ENCODE measurements around the gene ISLR2. TPM values are rescaled to one million over a fixed set of nuclear protein-coding genes. Genes with fewer than 3 reads are reported as not detected.

The ISLR2 gene
- polyA plus RNA-seq, 1 donor (not counting 4 experiments of a cell fraction or from before 2014, with no cell fraction given) = not detected

DNA sequence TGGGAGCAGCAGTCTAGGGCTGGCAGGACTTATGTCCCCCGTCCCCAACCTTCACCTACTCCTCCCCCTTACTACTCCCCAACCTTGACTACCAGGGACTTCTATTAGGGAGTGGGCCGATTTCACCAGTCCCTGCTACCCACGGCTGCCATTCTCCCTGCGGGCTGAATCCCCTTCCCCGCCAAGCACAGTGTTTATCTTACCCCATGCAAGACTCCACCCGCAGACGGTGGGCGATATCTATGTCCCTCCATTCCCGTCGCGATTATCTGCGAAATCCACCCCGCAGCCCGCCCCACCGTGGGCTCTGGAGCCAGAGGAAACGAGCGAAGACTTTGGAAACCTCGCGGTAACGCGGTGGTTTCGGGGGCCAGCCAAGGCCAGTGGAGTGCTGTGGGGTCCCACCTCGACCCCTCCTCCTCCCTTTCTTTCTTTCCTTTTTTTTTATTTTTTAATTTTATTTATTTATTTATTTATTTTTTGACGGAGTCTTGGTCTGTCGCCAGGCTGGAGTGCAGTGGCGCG is 4.7 kb downstream of the ISLR2 start:
- H3K9me1 ChIP-seq (ENCODE audit: control insufficient read depth, extremely low read depth, insufficient read depth, low read length) = no peaks in the 10 kb centered on the region
- no peaks in the 10 kb centered on the region for H3K36me3 ChIP-seq (ENCODE audit: control insufficient read depth in 2 of 2, extremely low read depth in 1 of 2, insufficient read depth in 2 of 2, low read length in 2 of 2)
- no peak overlapping the region for H2AFZ ChIP-seq (ENCODE audit: control insufficient read depth, low read length)
- H3K27me3 ChIP-seq (ENCODE audit: control insufficient read depth, extremely low read depth, insufficient read depth, low read length) = peaks cover 88% of the 10 kb centered on the region
- DNase-seq (ENCODE audit: low read depth, low spot score) (no peak), FAIRE-seq (no peak)
- H3K27ac ChIP-seq (ENCODE audit: control insufficient read depth, insufficient read depth, low read length) = no peak overlapping the region
- TF ChIP-seq, protein P1, sequence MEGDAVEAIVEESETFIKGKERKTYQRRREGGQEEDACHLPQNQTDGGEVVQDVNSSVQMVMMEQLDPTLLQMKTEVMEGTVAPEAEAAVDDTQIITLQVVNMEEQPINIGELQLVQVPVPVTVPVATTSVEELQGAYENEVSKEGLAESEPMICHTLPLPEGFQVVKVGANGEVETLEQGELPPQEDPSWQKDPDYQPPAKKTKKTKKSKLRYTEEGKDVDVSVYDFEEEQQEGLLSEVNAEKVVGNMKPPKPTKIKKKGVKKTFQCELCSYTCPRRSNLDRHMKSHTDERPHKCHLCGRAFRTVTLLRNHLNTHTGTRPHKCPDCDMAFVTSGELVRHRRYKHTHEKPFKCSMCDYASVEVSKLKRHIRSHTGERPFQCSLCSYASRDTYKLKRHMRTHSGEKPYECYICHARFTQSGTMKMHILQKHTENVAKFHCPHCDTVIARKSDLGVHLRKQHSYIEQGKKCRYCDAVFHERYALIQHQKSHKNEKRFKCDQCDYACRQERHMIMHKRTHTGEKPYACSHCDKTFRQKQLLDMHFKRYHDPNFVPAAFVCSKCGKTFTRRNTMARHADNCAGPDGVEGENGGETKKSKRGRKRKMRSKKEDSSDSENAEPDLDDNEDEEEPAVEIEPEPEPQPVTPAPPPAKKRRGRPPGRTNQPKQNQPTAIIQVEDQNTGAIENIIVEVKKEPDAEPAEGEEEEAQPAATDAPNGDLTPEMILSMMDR (optimal IDR thresholded peaks at IDR 0.05 in 1 of 3, IDR thresholded peaks at IDR 0.05 in 1 of 3, conservative IDR thresholded peaks at IDR 0.05 in 1 of 3; ENCODE audit: extremely low read depth in 1 of 3, insufficient read depth in 2 of 3, low read length in 3 of 3) = no peak
- peak; percentile 30 for TF ChIP-seq EZH2 (IDR thresholded peaks at IDR 0.05; ENCODE audit: low read length)
- peaks cover 7% of the 10 kb centered on the region for H3K4me1 ChIP-seq (ENCODE audit: control insufficient read depth, extremely low read depth, insufficient read depth, low read length)
- no peak overlapping the region for H3K4me3 ChIP-seq (ENCODE audit: control insufficient read depth in 2 of 3, extremely low read depth in 1 of 3, insufficient read depth in 2 of 3, low read depth in 1 of 3, low read length in 3 of 3)
- no peaks in the 10 kb centered on the region for H3K79me2 ChIP-seq (ENCODE audit: control insufficient read depth, insufficient read depth, low read length)
- dilution Hi-C loops (cut with MboI; ENCODE audit: extremely low pct_ligation_motif_present, low sequenced_read_pairs) = no loop called here
- no peaks in the 10 kb centered on the region for H3K9me3 ChIP-seq (ENCODE audit: control insufficient read depth, low read depth, low read length)
- no peak overlapping the region for H3K9ac ChIP-seq (ENCODE audit: control insufficient read depth, extremely low read depth, insufficient read depth, low read length)
- H4K20me1 ChIP-seq (ENCODE audit: control insufficient read depth, extremely low read depth, insufficient read depth, low read length) = peaks cover 6% of the 10 kb centered on the region
- H3K4me2 ChIP-seq (ENCODE audit: control insufficient read depth, extremely low read depth, insufficient read depth, low read depth, low read length) = no peak overlapping the region

DNA sequence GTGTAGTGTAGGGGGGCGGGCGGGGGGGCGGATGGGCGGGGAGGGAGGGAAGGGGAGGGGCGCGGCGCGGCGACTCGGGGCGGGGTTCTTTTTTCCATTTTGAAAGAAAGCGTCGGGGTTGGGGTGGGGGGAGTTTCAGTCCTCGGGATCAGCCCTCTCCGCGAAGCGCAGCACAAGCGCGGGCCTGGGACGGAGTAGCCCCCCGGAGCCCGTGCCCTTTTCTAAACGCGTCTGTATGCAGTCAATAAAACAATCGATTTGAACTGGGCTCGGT is 6.1 kb downstream of the ISLR2 start:
- H2AFZ ChIP-seq (ENCODE audit: control insufficient read depth, low read length) = no peak overlapping the region
- H3K4me1 ChIP-seq (ENCODE audit: control insufficient read depth, extremely low read depth, insufficient read depth, low read length) = peaks cover 7% of the 10 kb centered on the region
- no peak overlapping the region for H3K9ac ChIP-seq (ENCODE audit: control insufficient read depth, extremely low read depth, insufficient read depth, low read length)
- TF ChIP-seq EZH2 (IDR thresholded peaks at IDR 0.05; ENCODE audit: low read length) = no peak
- TF ChIP-seq, protein P1 (optimal IDR thresholded peaks at IDR 0.05 in 1 of 3, IDR thresholded peaks at IDR 0.05 in 1 of 3, conservative IDR thresholded peaks at IDR 0.05 in 1 of 3; ENCODE audit: extremely low read depth in 1 of 3, insufficient read depth in 2 of 3, low read length in 3 of 3) = no peak
- H4K20me1 ChIP-seq (ENCODE audit: control insufficient read depth, extremely low read depth, insufficient read depth, low read length) = peaks cover 6% of the 10 kb centered on the region
- H3K4me2 ChIP-seq (ENCODE audit: control insufficient read depth, extremely low read depth, insufficient read depth, low read depth, low read length) = peak overlapping the region; percentile 14
- no peak for FAIRE-seq
- no peaks in the 10 kb centered on the region for H3K9me1 ChIP-seq (ENCODE audit: control insufficient read depth, extremely low read depth, insufficient read depth, low read length)
- peaks cover 78% of the 10 kb centered on the region for H3K27me3 ChIP-seq (ENCODE audit: control insufficient read depth, extremely low read depth, insufficient read depth, low read length)
- H3K36me3 ChIP-seq (ENCODE audit: control insufficient read depth in 2 of 2, extremely low read depth in 1 of 2, insufficient read depth in 2 of 2, low read length in 2 of 2) = no peaks in the 10 kb centered on the region
- no peak overlapping the region for H3K27ac ChIP-seq (ENCODE audit: control insufficient read depth, insufficient read depth, low read length)
- dilution Hi-C loops (cut with MboI; ENCODE audit: extremely low pct_ligation_motif_present, low sequenced_read_pairs) = no loop called here
- no peaks in the 10 kb centered on the region for H3K9me3 ChIP-seq (ENCODE audit: control insufficient read depth, low read depth, low read length)
- H3K79me2 ChIP-seq (ENCODE audit: control insufficient read depth, insufficient read depth, low read length) = no peaks in the 10 kb centered on the region
- no peak for DNase-seq (ENCODE audit: low read depth, low spot score)
- H3K4me3 ChIP-seq (ENCODE audit: control insufficient read depth in 2 of 3, extremely low read depth in 1 of 3, insufficient read depth in 2 of 3, low read depth in 1 of 3, low read length in 3 of 3) = no peak overlapping the region
